ENCODE data around the gene ACOXL.

ACOXL gene

GRCh38 chr2:110858135-110858725, 125.9 kb downstream of the ACOXL start:
- DNase-seq (ENCODE audit: low read depth) = no peak

GRCh38 chr2:110858993-110859701, 126.8 kb downstream of the ACOXL start:
- no peak for DNase-seq (ENCODE audit: low read depth)

- no peak for DNase-seq (ENCODE audit: low read depth)
Measured at GRCh38 chr2:110860630-110861029, 128.3 kb downstream of the ACOXL start.

- no peak for DNase-seq (ENCODE audit: low read depth)
Measured at GRCh38 chr2:110861616-110862260, 129.4 kb downstream of the ACOXL start.

- DNase-seq (ENCODE audit: low read depth) = no peak
Measured at GRCh38 chr2:110863726-110864125, 131.4 kb downstream of the ACOXL start.

DNA sequence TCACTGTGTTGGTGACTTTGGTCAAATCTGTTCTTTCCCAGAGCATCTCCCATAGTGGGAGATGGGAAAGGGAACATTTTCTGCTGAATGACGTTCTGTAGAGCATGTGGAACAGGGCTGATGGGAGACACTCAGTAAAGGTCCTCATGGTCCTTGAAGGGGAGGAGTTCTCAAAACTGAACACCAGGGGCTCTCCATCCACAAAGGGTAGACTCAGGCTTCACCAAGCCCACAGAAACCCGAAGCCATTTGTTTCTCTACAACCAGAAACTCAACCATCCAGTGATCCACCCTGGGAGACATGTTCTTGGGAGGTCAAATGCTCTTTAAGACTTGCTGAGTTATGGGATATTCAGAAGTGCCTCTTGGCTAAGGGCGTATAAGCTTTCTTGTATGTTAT, 131.8 kb downstream of the ACOXL start:
- DNase-seq (ENCODE audit: low read depth) = no peak

DNA sequence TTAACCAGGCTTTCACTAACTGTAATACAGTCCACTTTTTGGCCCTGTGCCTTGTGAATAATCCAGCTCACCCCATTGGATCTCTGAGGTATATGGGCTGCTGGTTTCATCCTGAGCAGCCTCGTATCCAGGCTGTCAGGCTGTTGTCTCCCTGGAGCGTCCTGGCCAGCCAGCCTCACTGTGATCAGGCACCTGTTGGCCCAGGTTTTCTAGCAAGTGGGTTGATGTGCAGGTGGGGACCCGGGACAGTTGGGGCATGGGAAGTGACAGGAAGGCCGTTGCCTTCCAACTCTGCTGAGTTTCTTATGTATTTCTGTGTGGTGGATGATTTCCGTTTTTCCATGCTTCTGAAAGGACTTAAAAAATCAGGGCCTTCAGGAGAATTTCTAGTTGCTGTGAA, 132.4 kb downstream of the ACOXL start:
- DNase-seq (ENCODE audit: low read depth) = no peak

DNA sequence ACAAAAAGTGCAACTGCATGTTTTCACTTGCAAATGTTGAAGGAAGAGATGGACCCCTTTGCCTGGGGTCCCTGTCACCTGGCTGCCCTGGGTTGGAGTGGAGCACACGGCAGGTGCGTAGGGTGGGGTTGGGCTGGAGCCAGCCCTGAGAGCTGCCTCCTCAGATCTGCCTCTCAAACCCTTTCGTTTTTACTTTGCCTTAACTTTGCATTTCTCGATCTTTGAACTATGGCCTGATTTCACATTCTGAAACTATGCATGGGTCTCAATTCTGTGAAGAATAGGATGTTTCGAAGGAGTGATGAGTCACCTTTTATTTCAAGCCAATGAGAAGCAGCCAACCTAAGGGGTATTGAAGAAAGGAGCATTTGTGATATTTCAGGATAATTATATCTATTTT, 132.8 kb downstream of the ACOXL start:
- no peak for DNase-seq (ENCODE audit: low read depth)

DNA sequence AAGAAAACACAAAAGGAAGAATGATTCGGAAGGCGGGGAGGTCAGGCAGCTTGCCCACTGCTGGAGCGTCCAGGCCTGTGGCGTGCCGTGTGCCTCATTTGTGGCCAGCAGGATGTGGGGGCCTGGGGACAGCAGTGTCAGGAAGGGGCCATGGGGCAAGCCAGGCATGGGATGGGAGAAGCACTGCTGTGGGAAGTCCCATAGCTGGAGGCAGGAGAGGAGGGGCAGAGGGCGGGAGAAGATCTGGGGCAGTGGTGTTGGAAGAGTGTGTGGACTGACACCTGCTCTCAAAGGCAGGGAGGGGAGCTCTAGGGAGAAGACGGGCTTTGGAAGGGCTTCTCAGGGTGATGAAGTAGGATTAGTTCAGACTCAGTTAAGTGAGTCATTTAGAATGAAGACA, 133.7 kb downstream of the ACOXL start:
- no peak for DNase-seq (ENCODE audit: low read depth)

- no peak for DNase-seq (ENCODE audit: low read depth)
Measured at GRCh38 chr2:110866466-110866865, 134.1 kb downstream of the ACOXL start.

DNA sequence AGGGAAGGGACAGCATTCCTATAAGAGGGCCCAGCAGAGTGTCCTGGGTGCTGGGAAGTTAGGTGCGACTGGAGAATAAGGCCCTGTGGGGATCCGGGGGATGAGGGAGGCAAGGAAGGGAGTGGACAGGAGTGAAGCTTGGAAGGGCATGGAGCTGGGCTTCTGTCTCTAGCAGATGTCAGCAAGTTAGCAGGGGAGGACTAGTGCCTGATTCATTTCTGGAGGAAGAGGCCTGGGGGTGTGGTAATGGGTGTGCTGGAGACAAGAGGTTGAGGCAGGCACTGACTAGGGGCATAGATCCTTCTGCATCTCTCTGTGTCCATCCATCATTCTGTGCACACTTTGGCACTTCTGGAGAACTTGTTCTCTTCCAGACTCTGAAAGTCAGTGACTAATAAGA, 134.7 kb downstream of the ACOXL start:
- DNase-seq (ENCODE audit: low read depth) = no peak

GRCh38 chr2:110868971-110869370, 136.6 kb downstream of the ACOXL start:
- no peak for DNase-seq (ENCODE audit: low read depth)

DNA sequence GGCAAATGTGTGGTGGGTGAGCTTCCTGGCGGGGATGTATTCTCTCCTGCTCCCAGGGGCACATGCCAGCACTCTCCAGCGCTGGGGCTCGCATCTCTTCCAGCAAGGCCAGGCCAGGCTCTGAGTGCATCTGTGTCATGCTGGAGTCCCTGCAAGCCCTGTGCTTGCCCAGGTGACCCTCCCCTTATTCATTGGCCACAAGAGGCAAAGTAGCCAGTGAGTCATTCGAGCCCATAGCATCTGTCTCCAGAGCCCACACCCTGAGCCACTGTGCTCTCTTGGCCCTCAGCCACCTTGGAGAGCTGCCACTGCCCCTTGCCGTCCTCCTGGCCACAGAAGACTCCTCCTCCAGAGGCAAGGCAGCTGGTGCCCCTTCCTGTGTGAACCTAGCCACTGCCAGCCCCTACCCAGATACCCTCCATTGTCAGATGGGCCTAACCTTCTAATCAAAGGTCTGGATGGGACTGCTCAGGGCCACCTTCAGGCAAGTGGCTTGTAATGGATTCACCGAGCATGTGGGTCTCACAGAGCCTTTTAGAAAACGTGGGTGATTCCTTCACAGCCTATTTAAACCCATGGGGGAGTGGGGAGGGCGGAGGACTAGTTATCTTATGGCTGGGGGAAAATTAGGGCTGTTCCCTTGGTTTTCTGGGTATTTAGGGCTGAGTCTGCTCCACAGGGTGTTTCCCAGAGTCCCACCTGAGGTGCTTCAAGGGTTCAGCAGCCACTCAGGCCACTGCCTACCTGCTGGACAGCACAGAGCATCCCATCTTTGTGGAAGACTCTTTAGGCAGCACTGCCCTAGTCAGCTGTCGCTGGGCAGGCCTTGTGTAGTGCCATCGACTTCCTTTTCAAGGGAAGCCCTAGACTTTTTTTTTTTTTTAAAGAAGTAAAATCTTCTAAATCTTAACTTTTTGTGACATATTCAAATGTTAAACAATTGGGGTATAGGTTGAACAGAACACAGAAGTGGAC, 137.4 kb downstream of the ACOXL start:
- DNase-seq (ENCODE audit: low read depth) = no peak

GRCh38 chr2:110870545-110870944, 138.2 kb downstream of the ACOXL start:
- DNase-seq (ENCODE audit: low read depth) = no peak

DNA sequence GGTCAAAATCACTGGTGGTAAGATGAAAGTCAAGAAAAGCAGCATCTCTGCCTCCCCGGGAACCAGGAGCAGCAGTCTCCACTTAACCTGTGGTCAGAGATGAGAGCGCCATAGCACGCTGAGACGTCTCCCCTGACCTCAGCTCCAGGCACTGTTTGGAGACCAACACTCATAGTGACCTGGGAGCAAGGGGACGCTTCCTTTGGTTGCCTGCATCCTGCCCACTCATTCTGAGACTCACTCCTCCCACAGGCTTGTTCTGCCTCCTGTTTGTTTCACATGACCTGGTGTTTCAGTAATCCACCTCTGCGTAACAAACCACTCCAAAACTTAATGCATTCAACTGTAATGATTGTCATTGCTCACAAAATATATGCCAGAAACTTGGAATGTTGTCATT, 139.3 kb downstream of the ACOXL start:
- DNase-seq (ENCODE audit: low read depth) = no peak

GRCh38 chr2:110872521-110872920, 140.1 kb downstream of the ACOXL start:
- DNase-seq (ENCODE audit: low read depth) = no peak

DNA sequence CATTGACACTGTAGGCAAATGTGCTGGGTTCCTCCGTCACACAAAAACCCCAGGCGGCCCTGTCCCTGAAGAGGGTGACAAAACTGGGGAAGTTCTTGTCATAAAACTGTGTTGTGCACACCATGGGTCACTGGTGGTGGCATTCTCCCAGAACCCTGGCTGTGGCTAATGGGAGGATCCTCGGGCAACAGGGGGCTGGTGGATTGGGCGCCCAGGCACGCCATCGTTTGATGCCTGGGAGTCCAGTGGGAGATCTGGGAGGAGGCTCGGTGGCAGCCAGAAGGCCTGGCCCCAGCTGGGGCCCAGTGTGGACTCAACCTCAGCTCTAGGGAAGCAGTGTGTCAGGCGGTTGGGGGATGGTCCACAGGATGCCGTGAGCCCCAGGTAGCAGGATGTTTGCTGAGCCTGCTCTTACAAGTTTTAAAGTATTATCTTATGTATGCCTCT, 140.7 kb downstream of the ACOXL start:
- DNase-seq (ENCODE audit: low read depth) = no peak

DNA sequence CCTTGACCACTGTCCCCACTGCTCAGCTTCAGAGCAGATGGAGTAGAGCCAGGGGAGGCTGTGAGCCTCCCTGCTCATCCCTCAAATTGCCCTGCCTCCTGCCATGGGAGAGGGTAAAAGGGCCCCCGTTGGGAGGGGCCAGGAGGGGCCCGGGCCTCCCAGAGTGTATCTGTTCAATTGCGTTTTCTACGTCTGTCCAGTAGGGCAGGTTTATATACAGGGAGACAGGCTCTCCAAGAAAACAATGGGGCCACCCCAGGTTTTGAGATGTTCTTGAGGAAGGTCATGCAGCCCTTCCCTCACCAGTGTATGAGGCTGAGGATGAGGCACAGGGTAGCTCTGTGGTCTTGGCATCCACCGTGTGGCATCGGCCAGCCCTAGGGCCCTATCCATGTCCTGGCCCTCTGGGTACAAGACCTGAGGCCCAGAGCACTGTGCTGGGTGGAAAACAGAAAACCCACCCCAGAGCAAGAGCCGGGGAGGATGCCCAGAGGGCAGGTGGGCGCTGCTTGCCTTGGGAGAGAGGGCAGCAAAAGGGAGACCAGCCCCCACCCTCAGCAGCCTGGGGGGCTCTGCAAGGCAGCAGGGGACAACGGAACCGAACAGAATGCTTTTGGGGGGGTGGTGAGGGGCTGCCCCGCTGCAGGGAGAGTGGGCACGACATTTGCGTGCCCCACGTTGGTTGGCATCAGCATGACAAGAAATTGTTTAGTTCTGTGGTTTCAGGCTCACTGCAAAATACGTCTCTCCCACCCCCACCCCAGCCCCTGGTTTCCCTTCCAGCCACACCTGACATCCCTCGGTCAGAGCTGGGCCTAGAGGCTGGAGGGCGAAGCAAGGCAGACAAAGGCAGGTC, 141.5 kb downstream of the ACOXL start:
- DNase-seq (ENCODE audit: low read depth) = no peak

DNA sequence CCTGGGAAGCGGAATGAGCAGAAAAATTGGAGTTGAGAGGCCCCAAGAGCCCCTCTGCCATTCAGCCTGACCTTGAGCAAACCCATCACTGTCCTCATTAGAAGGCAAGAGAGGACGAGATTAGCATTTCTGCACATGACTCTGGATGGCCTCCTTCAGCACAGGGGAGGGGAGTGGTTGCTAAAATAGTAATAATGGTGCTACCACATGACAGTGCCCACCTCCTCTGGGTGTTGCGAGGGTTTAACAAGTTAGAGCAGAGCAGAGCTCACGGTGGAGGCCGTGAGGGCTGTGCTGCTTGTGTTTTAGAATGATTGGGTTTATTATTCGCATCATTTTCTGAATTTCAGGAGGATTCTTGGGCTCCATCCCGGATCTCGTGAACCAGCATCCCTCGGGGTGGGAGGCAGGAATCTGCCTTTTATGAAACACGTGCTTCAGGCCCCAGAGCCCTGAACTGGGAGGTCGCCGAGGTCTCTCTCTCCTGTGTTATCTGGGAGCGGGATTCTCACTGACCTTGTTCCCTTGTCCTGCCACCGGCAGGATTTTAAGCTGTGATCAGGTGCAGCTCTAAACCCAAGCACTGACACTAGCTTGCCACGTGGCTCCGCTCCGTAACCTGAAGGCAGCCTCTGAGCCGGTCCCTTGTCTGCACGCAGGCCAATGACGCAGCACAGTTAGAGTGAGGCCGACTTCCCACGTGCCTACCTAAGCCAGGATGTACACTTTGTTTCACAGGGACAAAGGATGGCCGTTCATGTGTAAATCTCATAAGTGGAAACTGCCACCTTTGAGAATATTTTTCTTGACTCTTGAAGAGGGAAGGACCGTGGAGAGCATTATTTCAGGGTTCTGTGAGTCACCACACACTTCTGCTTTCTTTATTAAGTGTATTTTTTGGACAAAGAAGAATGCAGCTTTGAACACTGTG, 142.3 kb downstream of the ACOXL start:
- no peak for DNase-seq (ENCODE audit: low read depth)

GRCh38 chr2:110875384-110875725, 143.0 kb downstream of the ACOXL start:
- DNase-seq (ENCODE audit: low read depth) = no peak
